HCT116 (cell line): ENCODE measurements around the gene STAM2. TPM values are rescaled to one million over a fixed set of nuclear protein-coding genes. Genes with fewer than 3 reads are reported as not detected.
"Not testable (repeated sequence)": the region's sequence is repeated elsewhere in the genome, so short reads cannot be mapped to it uniquely, and the experiment has no call there.

Source experiments
- ATAC-seq: fragments of 200-7000 bp; cut with Tn5 transposase; 2 replicates; pipeline ENCODE4 v1.9.1; 2020; ENCODE audit warnings: mild to moderate bottlenecking, moderate library complexity
- BruUV-seq: library from RNA; stranded (reverse); fragments of 400-500 nt; replicated peaks from 2 replicates; lab custom pipeline; 2021; lab: Mats Ljungman, UMichigan
- CTCF ChIA-PET: fragments of 300-600 bp; sonication (Branson Sonifier 250); formaldehyde crosslinking; loops from one replicate; lab custom pipeline; 2021; ENCODE audit warnings: antibody characterized with exemption; lab: Charles Lee
- POLR2A ChIA-PET: fragments of 300-600, 350-600 bp; sonication (Branson Sonifier 250); formaldehyde crosslinking; loops from one replicate; lab custom pipeline; 2021; ENCODE audit warnings: antibody characterized with exemption; lab: Charles Lee
- RAD21 ChIA-PET, 2 experiments: fragments of 300-600 bp; sonication (Branson Sonifier 250); formaldehyde crosslinking; loops; one replicate each; lab custom pipeline; 2023; ENCODE audit warnings: low total read pairs in 2 of 2; ENCODE audit not compliant: uncharacterized antibody in 2 of 2, unreplicated experiment in 2 of 2, low non-redundant PET in 1 of 2; lab: Charles Lee
- DNase-seq: peaks from one replicate; pipeline ENCODE4 v3.0.0-alpha.2; 2010; ENCODE audit warnings: low read depth, low spot score
- H2AFZ ChIP-seq: fragments of 200-600 bp; shearing (Covaris generic), sonication (generic); 2 replicates; pipeline ENCODE4 v1.6.1; 2017; ENCODE audit warnings: low read depth, mixed run types, mixed read lengths, antibody characterized with exemption, low read length; ENCODE audit not compliant: poor library complexity, severe bottlenecking
- H3K27ac ChIP-seq: 2 replicates; pipeline ENCODE4 v1.5.1; 2012; ENCODE audit warnings: low read depth, low read length
- H3K27me3 ChIP-seq: fragments of 200-600 bp; sonication (generic); 2 replicates; pipeline ENCODE4 v1.6.1; 2016; ENCODE audit warnings: mixed run types, low read length, mixed read lengths; ENCODE audit not compliant: insufficient read depth
- H3K36me3 ChIP-seq, 2 experiments: fragments of 200-500 bp in 1 of 2; fragments of 200-600 bp in 1 of 2; sonication (Bioruptor generic) in 1 of 2; sonication (generic) in 1 of 2; 2 replicates each; pipeline versions ENCODE4 v1.5.1 to v1.6.1; 2014 to 2016; ENCODE audit warnings: low read length in 2 of 2, inconsistent platforms in 1 of 2, mixed read lengths in 1 of 2, mixed run types in 1 of 2; ENCODE audit not compliant: insufficient read depth in 2 of 2, control insufficient read depth in 1 of 2
- H3K4me1 ChIP-seq, 2 experiments: fragments of 200-600 bp in 1 of 2; sonication (generic) in 1 of 2; 2 replicates each; pipeline versions ENCODE4 v1.5.1 to v1.6.1; 2012 to 2017; ENCODE audit warnings: low read length in 2 of 2, inconsistent platforms in 1 of 2, mild to moderate bottlenecking in 1 of 2, mixed read lengths in 1 of 2, mixed run types in 1 of 2, moderate library complexity in 1 of 2; ENCODE audit not compliant: insufficient read depth in 2 of 2, control insufficient read depth in 1 of 2
- H3K4me2 ChIP-seq: fragments of 200-600 bp; sonication (generic); 2 replicates; pipeline ENCODE4 v1.6.1; 2017; ENCODE audit warnings: mixed run types, low read length, mixed read lengths
- H3K4me3 ChIP-seq, 2 experiments: fragments of 200-600 bp in 1 of 2; sonication (generic) in 1 of 2; replicated peaks in 1 of 2; 2 replicates each; pipeline ENCODE4 v1.5.1; 2011 to 2016; ENCODE audit warnings: low read length in 2 of 2, control low read depth in 1 of 2, low read depth in 1 of 2, mild to moderate bottlenecking in 1 of 2, mixed read lengths in 1 of 2, mixed run types in 1 of 2
- H3K79me2 ChIP-seq: fragments of 200-600 bp; sonication (generic); 2 replicates; pipeline ENCODE4 v1.6.1; 2017; ENCODE audit warnings: mild to moderate bottlenecking, mixed run types, low read length, moderate library complexity, mixed read lengths; ENCODE audit not compliant: insufficient read depth
- H3K9ac ChIP-seq: fragments of 200-600 bp; sonication (generic); 2 replicates; pipeline ENCODE4 v1.6.1; 2016; ENCODE audit warnings: low read length, mixed read lengths
- H3K9me2 ChIP-seq: fragments of 200-600 bp; sonication (generic), shearing (Covaris generic); 2 replicates; pipeline ENCODE4 v1.6.1; 2017; ENCODE audit warnings: mixed run types, mild to moderate bottlenecking, moderate library complexity; ENCODE audit not compliant: insufficient read depth
- H3K9me3 ChIP-seq, 2 experiments: fragments of 200-500 bp in 1 of 2; fragments of 200-600 bp in 1 of 2; sonication (Bioruptor generic) in 1 of 2; sonication (generic) in 1 of 2; 2 replicates each; pipeline ENCODE4 v1.6.1; 2014 to 2017; ENCODE audit warnings: low read length in 2 of 2, mixed read lengths in 2 of 2, inconsistent platforms in 1 of 2, low read depth in 1 of 2, mild to moderate bottlenecking in 1 of 2, mixed run types in 1 of 2, moderate library complexity in 1 of 2; ENCODE audit not compliant: control insufficient read depth in 1 of 2, insufficient read depth in 1 of 2
- H4K20me1 ChIP-seq: fragments of 200-600 bp; sonication (generic), shearing (Covaris generic); 2 replicates; pipeline ENCODE4 v1.6.1; 2017; ENCODE audit warnings: mixed run types, mild to moderate bottlenecking, moderate library complexity; ENCODE audit not compliant: insufficient read depth
- CBX3 ChIP-seq: IDR thresholded peaks from 2 replicates; pipeline ENCODE4 v1.6.1; 2012; ENCODE audit warnings: low read depth
- CEBPB ChIP-seq: IDR thresholded peaks from 2 replicates; pipeline ENCODE4 v1.6.1; 2012; ENCODE audit warnings: low read depth
- EGR1 ChIP-seq: IDR thresholded peaks from 2 replicates; pipeline ENCODE4 v1.6.1; 2012; ENCODE audit warnings: low read depth
- EZH2 ChIP-seq: fragments of 200-600 bp; sonication (generic); IDR thresholded peaks from 2 replicates; pipeline ENCODE4 v1.6.1; 2017; ENCODE audit warnings: antibody characterized with exemption, mixed run types
- FOSL1 ChIP-seq: IDR thresholded peaks from 2 replicates; pipeline ENCODE4 v1.6.1; 2012; ENCODE audit warnings: low read depth
- MAX ChIP-seq: IDR thresholded peaks from 2 replicates; pipeline ENCODE4 v1.6.1; 2012
- POLR2A ChIP-seq: IDR thresholded peaks from 2 replicates; pipeline ENCODE4 v1.7.0; 2011; ENCODE audit warnings: borderline replicate concordance; ENCODE audit not compliant: insufficient read depth, insufficient read length; ENCODE audit errors: extremely low read depth
- POLR2AphosphoS5 ChIP-seq: IDR thresholded peaks from 2 replicates; pipeline ENCODE4 v1.6.1; 2011; ENCODE audit warnings: mild to moderate bottlenecking, low read depth, low read length, moderate library complexity
- RAD21 ChIP-seq: IDR thresholded peaks from 2 replicates; pipeline ENCODE4 v1.6.1; 2012; ENCODE audit warnings: low read depth, mild to moderate bottlenecking
- REST ChIP-seq: IDR thresholded peaks from 2 replicates; pipeline ENCODE4 v1.6.1; 2012; ENCODE audit warnings: low read depth
- SIN3A ChIP-seq: IDR thresholded peaks from 2 replicates; pipeline ENCODE4 v1.6.1; 2012; ENCODE audit warnings: low read depth
- SRF ChIP-seq: IDR thresholded peaks from 2 replicates; pipeline ENCODE4 v1.6.1; 2012; ENCODE audit warnings: low read depth
- TCF7L2 ChIP-seq: IDR thresholded peaks from 2 replicates; pipeline ENCODE4 v1.7.0; 2011; ENCODE audit warnings: borderline replicate concordance, inconsistent platforms; ENCODE audit not compliant: insufficient read depth, insufficient read length; ENCODE audit errors: extremely low read depth
- ZBTB33 ChIP-seq: IDR thresholded peaks from 2 replicates; pipeline ENCODE4 v1.6.1; 2011; ENCODE audit warnings: mild to moderate bottlenecking, low read length, moderate library complexity; ENCODE audit not compliant: insufficient replicate concordance; ENCODE audit errors: extremely low read depth
- ZFX ChIP-seq: fragments of 450-650 bp; IDR thresholded peaks from 2 replicates; pipeline ENCODE4 v1.6.1; 2017
- intact Hi-C: fragments of 100-400 bp; cut with micrococcal nuclease; formaldehyde crosslinking; loops from 2 replicates; pipeline ENCODE4 v1.10.0; 2022
- total RNA-seq: library from RNA; stranded (reverse); gene quantifications from one replicate; pipeline ENCODE4 v1.2.1, GENCODE V29; 2021; ENCODE audit not compliant: unreplicated experiment
- TF ChIP-seq, protein P1 (sequence below): IDR thresholded peaks from 2 replicates; pipeline ENCODE4 v1.6.1; 2012

Gene STAM2
- total RNA-seq, 1 experiment from 2014 or later: 19.2 TPM

DNA sequence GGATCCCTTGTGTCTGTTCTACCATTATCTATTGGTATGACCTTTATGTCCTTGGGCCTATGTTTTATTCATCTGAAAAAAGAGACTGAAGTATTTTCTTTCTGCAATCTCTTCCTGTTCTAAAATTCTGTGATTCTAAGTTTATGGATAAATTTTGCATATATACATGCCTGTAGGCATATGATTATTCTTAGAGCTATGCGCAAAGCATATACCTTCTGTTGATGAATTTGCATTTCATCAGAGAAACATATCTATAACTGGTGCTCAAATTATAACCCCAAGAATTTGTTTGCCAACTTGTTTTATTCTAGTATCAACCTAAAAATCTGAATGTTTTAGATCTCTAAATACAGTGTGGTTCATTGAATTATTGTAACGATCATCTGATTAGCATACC, 83.5 kb downstream of the STAM2 start:
- no peak overlapping the region for H3K27ac ChIP-seq
- H3K9me3 ChIP-seq: no peaks in the 10 kb centered on the region
- H3K9ac ChIP-seq: no peak overlapping the region
- no peak for DNase-seq
- no peaks in the 10 kb centered on the region for H3K36me3 ChIP-seq
- no peak for TF ChIP-seq CBX3
- no peak for TF ChIP-seq FOSL1
- no peak for TF ChIP-seq EGR1
- no peak for TF ChIP-seq CEBPB
- TF ChIP-seq POLR2A: no peak
- no peak for TF ChIP-seq SRF
- no peak for TF ChIP-seq EZH2
- TF ChIP-seq, protein P1, sequence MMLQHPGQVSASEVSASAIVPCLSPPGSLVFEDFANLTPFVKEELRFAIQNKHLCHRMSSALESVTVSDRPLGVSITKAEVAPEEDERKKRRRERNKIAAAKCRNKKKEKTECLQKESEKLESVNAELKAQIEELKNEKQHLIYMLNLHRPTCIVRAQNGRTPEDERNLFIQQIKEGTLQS: no peak
- TF ChIP-seq POLR2AphosphoS5: no peak
- TF ChIP-seq RAD21: no peak
- no peak for TF ChIP-seq TCF7L2
- no peak for TF ChIP-seq SIN3A
- TF ChIP-seq ZBTB33: no peak
- TF ChIP-seq MAX: no peak
- TF ChIP-seq REST: no peak
- no peak for TF ChIP-seq ZFX
- no peaks in the 10 kb centered on the region for H4K20me1 ChIP-seq
- POLR2A ChIA-PET: no interaction called here
- peaks cover 0 to 3% of the 10 kb centered on the region in 2 experiments; a peak in 2 of 4 replicates for H3K4me1 ChIP-seq
- no TSS peak for BruUV-seq
- no peaks in the 10 kb centered on the region for H3K79me2 ChIP-seq
- intact Hi-C loops: no loop called here
- CTCF ChIA-PET: no interaction called here
- RAD21 ChIA-PET: no interaction called here
- no peak overlapping the region for H2AFZ ChIP-seq
- no peaks in the 10 kb centered on the region for H3K27me3 ChIP-seq
- no peak overlapping the region for H3K4me3 ChIP-seq
- no peak for ATAC-seq
- H3K9me2 ChIP-seq: no peaks in the 10 kb centered on the region
- no peak overlapping the region for H3K4me2 ChIP-seq

- H4K20me1 ChIP-seq, ATAC-seq, H3K4me1 ChIP-seq, H3K9me3 ChIP-seq, DNase-seq, H3K9me2 ChIP-seq, H3K27me3 ChIP-seq, H3K27ac ChIP-seq, CTCF ChIA-PET, intact Hi-C loops, H3K36me3 ChIP-seq, RAD21 ChIA-PET, H3K79me2 ChIP-seq, POLR2A ChIA-PET, H3K4me2 ChIP-seq, H3K9ac ChIP-seq, H2AFZ ChIP-seq, BruUV-seq, H3K4me3 ChIP-seq: not testable (repeated sequence)
Measured at GRCh38 chr2:152090726-152091125, 84.8 kb downstream of the STAM2 start.
